HepG2 (cell line): Measurements from ENCODE around the gene IL5RA. TPM values are rescaled to one million over a fixed set of nuclear protein-coding genes. Genes with fewer than 3 reads are reported as not detected.
A peak's percentile ranks its signal among the peaks of the same experiment; 100 is the strongest.

Experiments
- ATAC-seq: fragments of 200-7000 bp; cut with Tn5 transposase; 3 replicates; pipeline ENCODE4 v1.9.1; 2020; ENCODE audit warnings: mild to moderate bottlenecking, moderate library complexity
- BruUV-seq: library from RNA; stranded (reverse); fragments of 400-500 nt; replicated peaks from 2 replicates; lab custom pipeline; 2021; lab: Mats Ljungman, UMichigan
- CTCF ChIA-PET: fragments of 300-600 bp; formaldehyde crosslinking; extraction: SDS; loops from one replicate; lab custom pipeline; 2021; ENCODE audit warnings: low total read pairs, inconsistent platforms, low intra/inter-chr PET ratio; lab: Yijun Ruan, JAX
- POLR2A ChIA-PET: fragments of 350-600 bp; sonication (Branson Sonifier 250); formaldehyde crosslinking; loops from one replicate; lab custom pipeline; 2020; ENCODE audit warnings: antibody characterized with exemption, inconsistent platforms; lab: Yijun Ruan, JAX
- DNase-seq: peaks from one replicate; pipeline ENCODE4 v3.0.0-alpha.2; 2015; ENCODE audit warnings: low spot score
- FAIRE-seq: peaks from 3 replicates; lab custom pipeline; 2011; peaks lifted over from hg19 to GRCh38; lab: Jason Lieb, UNC
- H2AFZ ChIP-seq: one replicate; pipeline ENCODE4 v1.6.1; 2011; ENCODE audit warnings: low read length, inconsistent platforms
- H3K27ac ChIP-seq: fragments of 300-600 bp; 3 replicates; pipeline ENCODE4 v1.8.0; 2011; ENCODE audit warnings: mixed run types, mild to moderate bottlenecking, mixed read lengths, low read length, inconsistent platforms; ENCODE audit not compliant: insufficient read depth; ENCODE audit errors: extremely low read length
- H3K27me3 ChIP-seq, 2 experiments: fragments of 200-600 bp in 1 of 2; 2 replicates in 1 of 2; 3 replicates in 1 of 2; pipeline versions ENCODE4 v1.6.0 to v1.8.0; 2011; ENCODE audit warnings: low read length in 2 of 2, mild to moderate bottlenecking in 2 of 2, moderate library complexity in 2 of 2, inconsistent platforms in 1 of 2; ENCODE audit not compliant: insufficient read depth in 2 of 2, control insufficient read depth in 1 of 2
- H3K36me3 ChIP-seq, 2 experiments: fragments of 200-600 bp in 1 of 2; replicated peaks in 1 of 2; 2 replicates in 1 of 2; 3 replicates in 1 of 2; pipeline versions ENCODE4 v1.5.1 to v1.8.0; 2011; ENCODE audit warnings: low read length in 2 of 2, inconsistent platforms in 1 of 2; ENCODE audit not compliant: insufficient read depth in 2 of 2, control insufficient read depth in 1 of 2
- H3K4me1 ChIP-seq: 2 replicates; pipeline ENCODE4 v1.5.1; 2012; ENCODE audit warnings: low read length, inconsistent platforms; ENCODE audit not compliant: insufficient read depth
- H3K4me2 ChIP-seq: 2 replicates; pipeline ENCODE4 v1.6.0; 2011; ENCODE audit warnings: low read depth, low read length, inconsistent platforms
- H3K4me3 ChIP-seq, 3 experiments: fragments of 200-600 bp in 1 of 3; sonication (generic), shearing (Covaris generic) in 1 of 3; replicated peaks in 1 of 3; 2 replicates each; pipeline ENCODE4 v1.5.1; 2011 to 2016; ENCODE audit warnings: low read length in 3 of 3, inconsistent platforms in 2 of 3, low read depth in 2 of 3, mild to moderate bottlenecking in 2 of 3, control low read depth in 1 of 3, mixed read lengths in 1 of 3; ENCODE audit not compliant: insufficient read depth in 1 of 3
- H3K79me2 ChIP-seq: one replicate; pipeline ENCODE4 v1.6.1; 2011; ENCODE audit warnings: low read length, inconsistent platforms; ENCODE audit not compliant: insufficient read depth
- H3K9ac ChIP-seq: 2 replicates; pipeline ENCODE4 v1.6.0; 2011; ENCODE audit warnings: mild to moderate bottlenecking, low read depth, low read length, inconsistent platforms; ENCODE audit not compliant: insufficient read depth
- H3K9me3 ChIP-seq: 2 replicates; pipeline ENCODE4 v1.5.1; 2012; ENCODE audit warnings: mild to moderate bottlenecking, low read length
- H4K20me1 ChIP-seq: 2 replicates; pipeline ENCODE4 v1.6.0; 2011; ENCODE audit warnings: inconsistent platforms, mild to moderate bottlenecking, low read length, moderate library complexity; ENCODE audit not compliant: insufficient read depth
- DMTF1 ChIP-seq: sonication (generic); formaldehyde crosslinking; IDR thresholded peaks from 2 replicates; pipeline ENCODE4 v1.4.0; 2020; ENCODE audit warnings: mild to moderate bottlenecking, missing genetic modification reagents
- JUND ChIP-seq: sonication (generic); formaldehyde crosslinking; IDR thresholded peaks from 2 replicates; pipeline ENCODE4 v1.8.0; 2022; ENCODE audit warnings: mild to moderate bottlenecking, missing genetic modification reagents
- MXD3 ChIP-seq: IDR thresholded peaks from 2 replicates; pipeline ENCODE4 v1.6.1; 2016; ENCODE audit warnings: mild to moderate bottlenecking, missing biosample characterization, missing genetic modification reagents
- SCMH1 ChIP-seq: sonication (generic); formaldehyde crosslinking; IDR thresholded peaks from 2 replicates; pipeline ENCODE4 v1.9.0; 2021; ENCODE audit warnings: missing genetic modification reagents, mild to moderate bottlenecking, borderline replicate concordance
- ZNF143 ChIP-seq: sonication (generic); formaldehyde crosslinking; IDR thresholded peaks from 2 replicates; pipeline ENCODE4 v1.4.0; 2020; ENCODE audit warnings: missing genetic modification reagents
- ZNF674 ChIP-seq: sonication (generic); formaldehyde crosslinking; IDR thresholded peaks from 2 replicates; pipeline ENCODE4 v1.5.0; 2020; ENCODE audit warnings: low read depth, mild to moderate bottlenecking, missing genetic modification reagents
- ZNF704 ChIP-seq: sonication (generic); formaldehyde crosslinking; IDR thresholded peaks from 2 replicates; pipeline ENCODE4 v1.8.1; 2023; ENCODE audit warnings: mild to moderate bottlenecking, inconsistent platforms, moderate library complexity, missing genetic modification reagents, borderline replicate concordance
- WGBS: methylation state at CpG from one replicate; pipeline ENCODE4 v1.1.6; 2017; ENCODE audit warnings: low lambda C conversion rate; 5-methylcytosine and 5-hydroxymethylcytosine counted together
- in situ Hi-C: cut with HindIII; loops from 2 replicates; pipeline ENCODE4 v1.10.0; 2017; ENCODE audit warnings: low pct_unique_long_range_greater_than_20kb; ENCODE audit not compliant: extremely low pct_ligation_motif_present
- intact Hi-C: fragments of 100-400 bp; cut with micrococcal nuclease; formaldehyde crosslinking; loops from one replicate; pipeline ENCODE4 v1.10.0; 2022; ENCODE audit not compliant: unreplicated experiment
- polyA plus RNA-seq, 8 experiments: library from polyadenylated mRNA; depleted of rRNA in 3 of 8; stranded (reverse) in 7 of 8; unstranded in 1 of 8; fragments of >200 nt; fragmentation: Illumina TruSeq in 4 of 8; extraction: Trizol in 4 of 8; gene quantifications; 2 replicates each; pipeline versions ENCODE4 v1.2.1 to v1.2.3, GENCODE V29; 2011 to 2016; ENCODE audit warnings: low read depth in 4 of 8, missing spikeins in 1 of 8, mixed read lengths in 1 of 8; ENCODE audit not compliant: insufficient read depth in 1 of 8
- total RNA-seq, 5 experiments: library from RNA; depleted of rRNA; stranded (reverse); fragments of >200 nt; fragmentation: Illumina TruSeq; extraction: Trizol; gene quantifications; 2 replicates each; pipeline ENCODE4 v1.2.3, GENCODE V29; 2016; ENCODE audit warnings: low read depth in 1 of 5
- TF ChIP-seq, protein P1 (sequence below): fragments of 450-650 bp; IDR thresholded peaks from 2 replicates; pipeline ENCODE4 v1.6.1; 2016

IL5RA gene
- total and polyA plus RNA-seq, 2 of the 13 experiments (the other 11 are each of a cell fraction or from before 2014, with no cell fraction given): not detected

- no peak for DNase-seq
- Histone ChIP-seq H3K27me3 (peaks cover 0 to 3% of the 10 kb centered on the region in 2 experiments; a peak in 1 of 5 replicates), H3K4me2 (no peak overlapping the region), H4K20me1 (no peaks in the 10 kb centered on the region), H2AFZ (no peak overlapping the region), H3K4me3 (no peak overlapping the region), H3K79me2 (no peaks in the 10 kb centered on the region), H3K36me3 (no peaks in the 10 kb centered on the region), H3K9me3 (no peaks in the 10 kb centered on the region), H3K9ac (no peak overlapping the region), H3K4me1 (no peaks in the 10 kb centered on the region), H3K27ac (no peak overlapping the region)
- 33% methylated on average over 4 of the region's 4 CpGs for WGBS
- ChIA-PET POLR2A (interaction anchor here (0.7 kb wide), 1 partner anchor 13 kb away, joined by 4 read pairs; no protein-coding TSS in a partner anchor), CTCF (no interaction called here)
- intact Hi-C loops (no loop called here), in situ Hi-C loops (no loop called here)
- ATAC-seq: no peak
- BruUV-seq: no TSS peak
- FAIRE-seq: no peak
- TF ChIP-seq JUND (CRISPR knock-in tag): no peak
- TF ChIP-seq, protein P1, sequence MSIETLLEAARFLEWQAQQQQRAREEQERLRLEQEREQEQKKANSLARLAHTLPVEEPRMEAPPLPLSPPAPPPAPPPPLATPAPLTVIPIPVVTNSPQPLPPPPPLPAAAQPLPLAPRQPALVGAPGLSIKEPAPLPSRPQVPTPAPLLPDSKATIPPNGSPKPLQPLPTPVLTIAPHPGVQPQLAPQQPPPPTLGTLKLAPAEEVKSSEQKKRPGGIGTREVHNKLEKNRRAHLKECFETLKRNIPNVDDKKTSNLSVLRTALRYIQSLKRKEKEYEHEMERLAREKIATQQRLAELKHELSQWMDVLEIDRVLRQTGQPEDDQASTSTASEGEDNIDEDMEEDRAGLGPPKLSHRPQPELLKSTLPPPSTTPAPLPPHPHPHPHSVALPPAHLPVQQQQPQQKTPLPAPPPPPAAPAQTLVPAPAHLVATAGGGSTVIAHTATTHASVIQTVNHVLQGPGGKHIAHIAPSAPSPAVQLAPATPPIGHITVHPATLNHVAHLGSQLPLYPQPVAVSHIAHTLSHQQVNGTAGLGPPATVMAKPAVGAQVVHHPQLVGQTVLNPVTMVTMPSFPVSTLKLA: peak; percentile 98
- no peak for TF ChIP-seq SCMH1 (CRISPR knock-in tag)
- TF ChIP-seq MXD3 (CRISPR knock-in tag): no peak
- TF ChIP-seq ZNF704: no peak
- TF ChIP-seq DMTF1 (CRISPR knock-in tag): no peak
- no peak for TF ChIP-seq ZNF674 (CRISPR knock-in tag)
- TF ChIP-seq ZNF143 (CRISPR knock-in tag): no peak
These were observed 4.4 kb downstream of the IL5RA start for GRCh38 chr3:3105815-3106214.
